Renal cortical epithelial cell (primary cell): ENCODE data around the gene MYO15A. TPM values are rescaled to one million over a fixed set of nuclear protein-coding genes. Genes with fewer than 3 reads are reported as not detected.
"Not testable (repeated sequence)": the region's sequence is repeated elsewhere in the genome, so short reads cannot be mapped to it uniquely, and the experiment has no call there.

Experiments used
- DNase-seq: peaks from one replicate; pipeline ENCODE4 v3.0.0-alpha.2; 2011; ENCODE audit warnings: low read depth
- total RNA-seq: library from RNA; depleted of rRNA; stranded (reverse); fragments of >200 nt; gene quantifications from 2 replicates; pipeline ENCODE4 v1.2.3, GENCODE V29; 2014

MYO15A gene
- total RNA-seq, 1 donor from 2014 or later = 0.45 TPM

DNA sequence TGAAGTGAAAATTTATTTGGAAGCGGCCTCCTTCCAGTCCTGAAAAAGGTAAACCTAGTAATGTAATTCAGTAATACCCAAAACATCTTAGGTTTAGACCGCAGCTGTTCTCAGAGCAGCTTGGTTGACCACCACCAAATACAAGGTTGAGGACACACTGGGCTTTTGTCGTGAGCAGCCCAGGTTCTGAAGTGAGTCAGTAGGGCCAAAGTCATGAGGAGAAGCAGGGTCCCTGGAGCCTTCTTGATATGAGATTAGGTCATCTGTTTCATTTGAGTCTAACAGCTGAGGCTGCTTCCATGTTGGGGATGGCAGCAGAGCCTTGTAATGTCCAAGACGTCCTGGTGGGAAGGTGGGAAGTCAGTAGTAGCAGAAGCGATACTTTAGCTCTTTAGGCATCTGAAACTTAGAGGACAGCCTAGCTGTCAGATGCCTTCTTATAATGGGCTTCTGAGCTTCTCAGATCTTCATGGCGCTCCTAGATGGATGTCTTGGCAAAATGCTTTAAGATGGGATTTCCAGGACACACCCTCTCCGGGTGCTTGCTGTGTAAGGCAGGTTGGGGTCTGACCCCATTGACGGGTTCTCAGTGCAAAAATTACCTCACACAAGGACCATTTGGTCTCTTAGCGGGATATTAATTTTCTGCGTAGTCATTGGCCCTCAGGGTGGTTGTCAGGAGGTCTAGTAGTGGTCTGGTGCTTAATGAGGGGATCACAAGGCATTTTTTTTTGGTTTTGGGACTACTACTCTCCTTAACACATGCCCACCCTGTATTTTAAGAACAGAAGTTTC lies 77.5 kb downstream of the MYO15A start:
- peak; percentile 22 for DNase-seq

DNA sequence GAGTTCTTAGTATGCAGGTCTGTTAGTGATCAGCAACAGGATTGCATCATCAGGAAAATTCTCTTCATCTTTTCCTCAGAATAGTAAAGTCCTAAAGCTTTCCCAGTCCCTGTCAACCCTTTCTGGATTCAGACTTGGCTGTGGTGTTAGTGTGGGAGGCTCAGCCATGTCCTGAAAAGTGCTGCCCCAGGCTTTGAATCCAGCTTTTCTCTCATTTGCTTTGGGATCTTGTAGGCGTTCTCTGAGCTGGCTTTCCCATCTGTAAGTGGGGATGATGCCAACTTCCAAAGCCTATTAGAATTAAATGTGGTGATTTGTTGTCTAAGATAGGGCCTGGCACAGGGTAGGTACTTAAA lies 78.0 kb downstream of the MYO15A start:
- no peak for DNase-seq

DNA sequence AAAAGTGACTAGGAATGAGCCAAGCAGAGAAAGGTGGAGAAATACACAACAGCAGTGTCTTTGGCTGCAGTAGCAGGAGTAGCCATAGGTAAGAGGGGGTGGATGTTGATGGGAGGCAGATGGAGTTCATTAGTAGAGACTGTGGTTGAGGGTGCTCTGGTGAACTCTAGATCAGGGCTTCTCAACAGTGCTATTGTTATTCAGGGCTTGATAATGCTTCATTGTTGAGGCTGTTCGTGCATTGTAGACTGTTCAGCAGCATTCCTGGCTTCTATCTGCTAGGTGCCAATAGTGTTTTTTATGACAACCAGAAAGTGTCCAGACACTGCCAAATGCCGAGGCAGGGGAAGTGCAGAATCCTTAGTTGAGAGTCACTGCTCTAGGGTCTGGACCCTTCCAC lies 78.7 kb downstream of the MYO15A start:
- no peak for DNase-seq

DNA sequence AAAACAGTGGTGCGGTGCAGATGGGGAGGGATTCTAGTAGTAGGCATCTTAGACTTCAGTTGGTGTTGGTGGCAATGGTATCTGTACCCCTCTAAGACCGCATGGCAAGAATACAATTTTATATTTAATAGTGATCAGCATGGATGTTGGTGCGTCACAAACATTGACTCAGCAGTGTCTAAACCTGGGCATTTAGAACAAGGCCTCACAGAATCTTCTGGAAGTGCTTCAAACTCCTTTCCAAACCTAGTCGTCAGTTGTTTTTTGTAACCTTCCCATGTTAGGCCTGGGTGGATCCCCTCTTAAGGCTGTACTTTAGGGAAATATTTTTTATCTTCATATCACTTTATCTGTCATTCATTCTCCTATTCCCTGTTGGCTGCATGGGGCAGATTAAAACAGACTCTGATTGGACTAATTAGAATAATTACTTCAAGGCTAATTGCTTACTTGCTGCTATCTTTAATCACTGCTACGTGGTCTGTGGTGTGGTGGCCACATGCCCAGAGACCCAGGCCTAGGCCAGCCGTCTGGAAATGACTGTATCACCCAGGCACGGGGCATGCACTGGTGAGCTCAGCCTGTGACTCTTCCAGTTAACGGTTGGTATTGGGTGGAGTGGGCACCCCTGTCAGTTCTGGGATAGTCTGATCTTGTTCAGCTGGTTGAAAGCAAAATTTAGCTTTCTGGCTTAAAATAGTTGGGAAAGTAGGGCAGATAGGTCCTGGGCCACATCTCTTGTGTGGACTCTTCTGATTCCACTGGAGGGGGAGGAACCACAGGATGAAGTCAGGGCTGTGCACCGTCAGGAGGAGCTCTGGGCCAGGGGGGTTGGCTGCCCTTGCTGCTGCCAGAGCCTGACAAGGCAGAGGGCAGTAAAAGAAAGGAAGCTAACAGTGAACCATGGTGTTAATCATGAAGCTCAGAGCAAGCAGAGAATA lies 79.5 kb downstream of the MYO15A start:
- peak; percentile 82 for DNase-seq

DNA sequence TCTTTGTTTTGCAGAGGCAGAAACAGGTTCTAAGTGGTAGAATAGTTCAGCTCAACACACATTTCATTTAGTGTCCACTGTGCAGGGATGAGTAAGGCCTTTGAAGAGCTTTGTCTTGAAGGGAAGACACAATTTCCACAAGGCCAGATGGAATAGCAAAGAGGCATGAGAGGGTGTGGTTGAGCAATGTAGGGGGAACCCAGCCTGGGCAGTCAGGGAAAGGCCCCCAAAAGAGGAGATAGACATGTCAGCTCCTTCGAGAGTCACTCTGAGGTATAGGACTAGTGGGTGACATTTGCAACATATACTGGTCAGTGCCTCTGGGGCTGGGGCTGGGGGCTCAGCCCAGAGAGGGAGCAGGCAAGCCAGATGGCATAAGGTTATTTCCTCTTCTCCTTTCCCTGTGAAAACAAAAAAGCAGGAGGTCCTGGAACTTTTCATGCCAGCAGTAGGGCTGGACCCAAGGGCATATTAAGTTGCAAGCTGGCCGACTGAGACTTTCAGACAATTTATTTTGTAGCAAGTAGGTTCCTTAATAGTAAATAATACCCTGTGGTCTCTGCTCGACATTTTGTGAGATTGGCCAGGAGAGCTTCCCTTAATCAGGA lies 82.2 kb downstream of the MYO15A start:
- DNase-seq = no peak

DNA sequence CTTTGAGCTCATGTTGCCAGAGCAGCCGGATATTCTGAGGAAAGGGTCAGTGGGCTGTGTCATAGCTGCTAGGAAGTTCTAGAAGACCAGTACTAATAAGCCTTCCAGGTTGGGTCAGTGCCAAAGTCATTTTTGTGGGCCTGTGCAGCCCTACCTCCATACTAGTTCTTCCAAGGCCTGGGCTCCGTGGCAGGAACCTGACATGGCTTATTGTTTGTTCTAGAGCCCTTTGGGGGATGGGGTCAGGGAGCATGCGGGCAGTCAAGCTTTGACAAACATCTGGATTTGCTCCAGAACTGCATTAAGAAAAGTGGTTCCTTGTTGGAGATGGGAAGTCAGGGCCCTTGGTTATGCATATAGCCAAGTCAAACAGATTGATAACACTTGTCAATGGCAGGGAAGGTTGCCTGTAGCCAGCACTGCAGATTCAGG lies 82.7 kb downstream of the MYO15A start:
- DNase-seq = peak; percentile 77

DNA sequence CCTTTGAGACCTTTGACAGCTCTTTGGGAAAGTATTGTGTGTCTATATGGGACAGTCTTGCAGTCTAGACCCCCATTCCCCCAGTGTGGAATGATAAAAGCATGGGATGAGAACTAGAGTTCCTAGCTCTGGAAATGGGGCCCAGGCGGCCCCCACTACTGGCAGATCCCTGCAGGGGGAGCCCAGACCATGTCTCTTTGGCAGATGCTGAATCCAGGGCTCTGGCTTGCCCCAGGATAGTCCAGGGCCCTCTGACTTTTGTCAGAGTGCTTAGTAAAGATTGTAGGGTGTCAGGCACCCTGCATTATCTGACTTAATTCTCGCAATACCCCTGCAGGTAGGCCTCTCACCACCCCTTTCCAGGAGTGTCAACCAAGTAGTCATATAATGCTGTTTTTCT lies 83.4 kb downstream of the MYO15A start:
- no peak for DNase-seq

DNA sequence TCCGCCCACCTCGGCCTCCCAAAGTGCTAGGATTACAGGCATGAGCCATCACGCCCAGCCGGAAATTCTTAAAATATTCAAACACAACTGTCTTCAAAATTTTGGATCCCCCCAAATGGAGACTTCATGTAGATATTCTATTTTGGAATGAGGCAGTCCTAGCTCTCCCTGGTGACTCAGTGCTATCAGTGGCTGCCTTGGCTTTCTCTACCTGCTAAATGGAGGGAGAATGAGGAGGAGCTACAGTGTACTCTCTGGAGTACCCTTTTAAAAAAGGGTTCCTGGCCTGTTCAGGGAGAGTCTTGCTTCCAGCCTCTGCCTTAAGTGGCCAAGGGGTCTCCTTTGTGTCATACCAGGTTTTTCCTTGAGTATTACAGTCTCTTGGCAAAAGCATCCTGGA lies 85.8 kb downstream of the MYO15A start:
- DNase-seq = no peak

DNA sequence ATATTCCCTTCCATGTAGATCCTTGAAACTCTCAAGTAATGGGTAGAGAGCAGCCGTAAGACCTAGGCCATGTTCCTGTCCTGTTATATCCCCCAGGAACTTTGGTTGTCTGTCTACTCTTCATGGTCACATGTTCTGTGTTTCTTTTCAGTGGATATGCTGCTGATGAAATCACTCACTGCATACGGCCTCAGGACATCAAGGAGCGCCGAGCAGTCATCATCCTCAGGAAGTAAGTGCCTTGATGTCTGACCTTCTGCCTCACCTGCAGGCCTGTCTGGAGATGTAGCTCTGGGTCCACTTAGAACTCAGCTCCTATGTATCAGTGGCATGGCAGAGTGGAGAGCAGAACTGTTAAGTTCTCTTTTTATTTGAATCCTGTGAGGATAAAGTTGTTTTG lies 86.2 kb downstream of the MYO15A start:
- DNase-seq = no peak

DNA sequence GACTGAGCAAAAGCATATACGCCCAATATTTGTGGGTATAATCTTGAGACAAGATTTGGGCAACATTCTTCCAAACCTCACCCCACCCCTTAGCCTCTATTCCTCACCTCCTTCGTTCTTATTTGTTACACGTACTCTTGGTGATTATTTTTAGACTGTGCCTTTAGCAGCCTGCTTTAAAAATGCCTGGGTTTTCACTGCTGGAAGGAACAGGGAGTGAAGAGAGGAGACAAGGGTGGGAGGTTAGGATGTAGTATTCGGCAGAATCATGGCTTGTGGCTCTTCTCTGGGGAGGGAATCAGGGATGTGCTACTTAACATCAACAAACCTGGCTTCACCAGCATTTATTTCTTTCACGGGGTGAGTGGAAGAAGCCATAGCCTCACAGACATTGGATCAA lies 86.7 kb downstream of the MYO15A start:
- no peak for DNase-seq

DNA sequence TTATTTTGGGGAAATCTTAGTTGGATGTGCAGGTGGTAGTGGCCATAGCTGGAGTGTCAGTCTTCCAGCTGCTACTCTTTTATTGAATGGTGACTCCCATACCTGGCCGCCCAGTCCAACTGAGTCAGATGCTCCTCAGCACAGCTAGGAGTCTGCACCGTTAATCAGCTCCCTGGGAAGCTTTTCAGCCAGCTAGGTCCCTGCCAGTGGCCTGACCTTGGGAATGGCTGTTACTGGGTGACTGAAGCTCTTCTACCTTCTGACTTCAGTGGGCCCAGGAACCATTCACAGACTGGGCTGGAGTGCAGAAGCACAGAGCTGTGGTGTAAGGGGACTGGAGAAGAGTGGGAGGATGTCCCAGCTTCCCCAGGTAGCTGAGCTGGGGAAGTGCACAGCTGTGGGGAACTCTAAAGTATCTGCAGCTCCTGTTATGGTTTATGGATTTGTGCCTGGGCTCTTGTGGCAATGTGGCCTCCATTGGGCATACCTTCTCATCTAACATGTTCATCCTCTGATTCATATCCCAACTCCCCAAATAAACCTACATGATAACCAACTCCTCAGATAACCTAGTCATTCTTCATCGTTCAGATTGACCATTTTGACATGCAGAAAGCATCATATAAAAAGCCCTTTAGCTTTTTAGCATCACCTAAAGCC lies 89.1 kb downstream of the MYO15A start:
- no peak for DNase-seq

DNA sequence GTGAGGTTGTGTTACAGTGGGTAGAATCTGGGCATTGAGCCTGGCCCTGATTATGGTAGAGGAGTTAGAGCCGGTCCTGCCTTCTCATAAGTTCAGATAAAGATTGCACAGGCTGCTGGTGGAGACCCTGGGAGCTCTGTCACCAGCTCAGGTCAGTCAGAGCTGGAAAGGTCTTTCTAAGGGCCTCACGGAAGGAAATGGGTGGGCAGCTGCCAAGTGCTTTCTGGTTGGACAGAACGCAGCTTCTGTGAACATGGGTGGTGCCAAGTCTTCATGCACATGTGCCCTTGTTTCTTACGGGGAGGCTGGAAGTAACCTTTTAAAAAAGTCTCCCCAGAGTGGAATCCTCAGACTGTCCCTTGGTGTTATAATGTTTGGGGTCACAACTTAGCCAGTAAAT lies 90.0 kb downstream of the MYO15A start:
- DNase-seq = no peak

DNA sequence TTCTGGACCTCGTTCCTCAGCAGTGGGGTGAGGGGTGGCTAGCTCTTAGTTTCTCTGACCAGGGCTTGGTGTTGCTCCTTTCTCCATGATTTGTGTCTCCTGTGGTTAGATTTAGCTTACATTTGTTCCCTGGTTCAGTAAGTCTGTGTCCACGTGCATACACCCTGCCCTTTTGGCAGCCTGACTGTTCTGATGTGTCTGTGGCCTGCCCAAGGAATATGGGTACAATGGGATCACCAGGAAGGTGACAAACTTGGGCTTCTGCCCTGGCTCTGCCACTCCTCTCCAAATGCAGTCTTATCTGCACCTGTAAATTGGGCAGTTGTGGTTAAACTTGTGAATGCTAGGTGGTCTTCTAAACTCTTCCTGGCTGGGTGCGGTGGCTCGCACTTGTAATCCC lies 92.6 kb downstream of the MYO15A start:
- no peak for DNase-seq

DNA sequence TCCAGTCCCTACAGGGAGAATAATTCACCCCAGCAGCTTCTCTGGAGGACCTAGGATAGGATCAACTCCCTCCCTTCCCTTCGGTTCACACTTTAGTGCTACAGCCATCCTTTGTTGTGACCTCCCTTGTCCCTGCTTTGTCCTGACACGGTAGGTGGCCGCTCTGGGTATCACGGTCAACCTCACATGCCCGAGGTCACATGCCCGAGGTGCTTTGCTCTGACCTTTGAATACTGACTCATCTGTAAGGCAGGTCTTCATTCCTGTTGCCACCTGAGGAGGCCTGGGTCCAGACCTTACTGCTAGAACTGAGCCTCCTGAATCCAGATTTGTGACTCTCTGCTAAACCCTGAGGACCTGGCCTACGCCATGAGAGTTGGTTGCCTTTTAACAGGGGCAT lies 94.8 kb downstream of the MYO15A start:
- DNase-seq = peak; percentile 43

DNA sequence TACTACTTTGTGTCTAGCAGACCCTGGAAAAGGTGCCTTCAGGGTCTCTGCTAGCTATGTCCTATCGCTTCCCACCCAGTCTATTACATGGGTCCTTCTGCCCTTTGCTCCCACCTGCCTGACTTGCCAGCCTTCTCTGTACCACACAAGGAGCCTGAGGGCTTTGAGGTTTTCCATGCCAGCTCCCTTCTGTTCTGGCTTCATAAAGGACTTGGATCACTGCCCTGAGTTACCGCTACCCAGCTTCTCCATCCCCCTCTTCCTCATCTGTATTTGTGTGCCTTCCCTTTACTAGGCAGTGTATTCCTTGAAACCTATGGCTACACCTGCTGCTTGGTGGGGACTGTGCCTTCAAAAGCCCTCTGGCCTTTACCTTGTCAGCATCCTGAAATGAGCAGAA lies 97.3 kb downstream of the MYO15A start:
- no peak for DNase-seq

DNA sequence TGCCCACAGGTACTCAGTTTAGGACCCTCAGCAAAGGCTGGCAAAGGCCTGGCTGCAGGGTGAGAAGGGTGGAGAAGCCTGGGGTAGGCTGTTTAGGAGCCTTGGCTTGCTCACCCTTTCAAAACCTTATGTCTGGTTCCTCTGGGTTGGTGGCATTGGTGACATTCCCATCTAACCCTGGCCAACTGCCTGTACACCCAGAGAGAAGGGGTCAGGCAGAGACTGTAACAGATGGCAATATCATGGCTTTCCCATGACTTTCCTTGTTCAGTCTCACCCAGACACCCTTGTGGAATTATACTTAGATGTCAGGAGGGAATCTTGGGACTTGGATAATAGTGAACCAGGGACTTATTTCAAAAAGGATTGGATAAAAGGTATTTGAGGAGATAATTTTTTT lies 98.4 kb downstream of the MYO15A start:
- no peak for DNase-seq

DNA sequence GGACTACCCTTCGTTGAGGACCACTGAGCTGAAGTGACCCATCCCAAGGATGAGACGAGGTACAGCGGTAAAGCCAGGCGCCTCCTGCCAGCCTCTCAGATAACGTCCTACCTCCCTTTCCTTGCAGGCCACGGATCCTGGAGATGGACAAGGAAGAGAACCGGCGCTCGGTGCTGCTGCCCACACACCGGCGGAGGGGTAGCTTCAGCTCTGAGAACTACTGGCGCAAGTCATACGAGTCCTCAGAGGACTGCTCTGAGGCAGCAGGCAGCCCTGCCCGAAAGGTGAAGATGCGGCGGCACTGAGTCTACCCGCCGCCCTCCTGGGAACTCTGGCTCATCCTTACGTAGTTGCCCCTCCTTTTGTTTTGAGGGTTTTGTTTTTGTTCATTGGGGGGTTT lies 99.5 kb downstream of the MYO15A start:
- DNase-seq = no peak

DNA sequence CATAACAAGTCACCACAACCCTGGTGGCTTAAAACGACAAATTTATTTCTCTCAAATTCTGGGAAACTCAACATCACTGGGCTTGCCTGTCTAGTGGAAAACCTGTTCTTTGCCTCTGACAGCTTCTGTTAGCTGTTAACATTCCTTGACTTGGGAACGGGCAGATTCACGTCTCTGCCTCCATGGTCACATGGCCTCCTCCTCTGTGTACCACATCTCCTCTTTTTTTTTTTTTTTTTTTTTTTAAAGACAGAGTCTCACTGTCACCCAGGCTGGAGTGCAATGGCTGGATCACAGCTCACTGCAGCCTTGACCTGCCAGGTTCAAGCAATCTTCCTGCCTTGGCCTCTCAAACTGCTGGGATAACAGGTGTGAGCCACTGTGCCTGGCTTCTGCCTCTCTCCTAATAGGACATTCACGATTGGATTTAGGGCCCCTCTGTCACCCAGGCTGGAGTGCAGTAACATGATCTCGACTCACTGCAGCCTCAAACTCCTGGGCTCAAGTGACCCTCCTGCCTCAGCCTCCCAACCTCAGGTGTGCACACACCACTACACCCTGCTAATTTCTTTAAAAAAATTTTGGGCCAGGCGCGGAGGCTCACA lies 105.2 kb downstream of the MYO15A start:
- no peak for DNase-seq

DNA sequence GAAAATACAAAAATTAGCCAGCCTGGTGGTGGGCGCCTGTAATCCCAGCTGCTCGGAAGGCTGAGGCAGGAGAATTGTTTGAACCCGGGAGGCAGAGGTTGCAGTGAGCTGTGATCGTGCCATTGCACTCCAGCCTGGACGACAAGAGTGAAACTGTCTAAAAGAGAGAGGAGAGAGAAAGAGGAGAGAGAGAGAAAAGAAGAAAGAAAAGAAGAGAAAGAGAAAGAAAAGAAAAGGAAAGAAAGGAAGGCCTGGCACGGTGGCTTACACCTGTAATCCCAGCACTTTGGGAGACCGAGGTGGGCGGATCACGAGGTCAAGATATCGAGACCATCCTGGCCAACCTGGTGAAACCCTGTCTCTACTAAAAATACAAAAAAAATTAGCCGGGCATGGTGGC lies 108.3 kb downstream of the MYO15A start:
- not testable (repeated sequence) for DNase-seq

DNA sequence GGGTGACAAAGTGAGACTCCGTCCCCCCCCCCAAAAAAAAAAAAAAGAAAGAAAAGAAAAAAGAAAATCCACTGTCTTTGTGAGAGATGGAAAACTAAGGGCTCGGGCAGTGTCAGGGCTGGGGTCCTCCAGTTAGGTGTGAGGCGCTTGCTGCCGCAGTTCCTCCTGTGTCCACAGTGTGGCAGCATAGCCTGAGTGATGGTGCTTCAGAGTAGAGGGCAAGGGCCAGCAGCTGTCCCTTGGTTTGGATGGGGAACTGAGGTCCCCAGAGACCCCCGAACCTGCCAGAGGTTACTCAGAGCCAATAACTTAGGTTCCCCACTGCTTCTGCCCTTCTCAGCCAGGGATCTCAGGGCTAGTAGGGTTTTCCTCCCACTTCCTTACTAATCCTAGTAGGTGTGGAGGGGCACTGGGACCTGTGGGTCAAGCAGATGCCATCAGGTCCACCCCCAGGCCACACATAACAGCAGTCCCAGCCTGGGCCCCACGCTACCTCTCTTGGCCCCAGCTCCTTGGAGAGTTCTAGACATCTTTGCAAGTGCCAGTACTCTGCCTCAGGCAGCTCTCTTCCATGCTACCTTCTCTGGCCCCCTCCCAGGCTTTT lies 109.0 kb downstream of the MYO15A start:
- peak; percentile 30 for DNase-seq

DNA sequence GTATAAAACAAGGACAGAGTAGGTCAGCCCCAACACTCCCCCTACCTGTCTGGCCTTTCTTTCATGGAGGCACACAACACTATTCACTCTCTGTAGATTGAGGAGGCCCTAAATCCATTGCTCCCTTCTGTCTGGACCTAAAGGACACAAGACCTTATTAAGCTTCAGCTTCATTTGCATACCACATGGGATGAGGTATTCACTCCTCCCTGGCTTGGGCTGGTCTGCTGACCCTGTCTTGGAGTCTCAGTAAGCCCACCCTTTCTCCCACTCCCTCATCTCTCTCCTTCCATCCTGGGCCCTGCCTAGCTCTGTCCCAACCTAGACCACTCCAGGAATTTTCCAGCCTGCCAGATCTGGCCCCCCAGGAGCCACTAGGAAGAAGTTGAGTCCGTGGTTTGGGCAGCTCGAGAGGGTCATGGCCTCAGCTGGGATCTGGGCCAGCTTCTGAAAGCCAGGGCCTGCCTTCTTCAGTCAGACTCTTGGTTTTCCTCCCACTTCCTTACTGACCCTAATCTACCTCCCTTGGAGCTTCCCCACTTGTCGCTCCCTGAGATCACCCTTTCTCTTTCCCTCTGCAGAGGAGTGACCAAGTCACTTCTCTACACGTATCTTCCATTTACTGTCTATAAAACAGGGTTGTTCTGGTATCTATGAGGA lies 110.3 kb downstream of the MYO15A start:
- peak; percentile 47 for DNase-seq
